Activated CD4-positive, alpha-beta T cell treated with anti-CD3 and anti-CD28 coated beads for 1 hour (primary cell): ENCODE measurements around the gene PRSS3.
"Not testable (repeated sequence)": the region's sequence is repeated elsewhere in the genome, so short reads cannot be mapped to it uniquely, and the experiment has no call there.

Experiments used
- DNase-seq: peaks from one replicate; pipeline ENCODE4 v3.0.0-alpha.2; 2020

PRSS3 gene

GRCh38 chr9:33787839-33788238, 7.5 kb upstream of the PRSS3 start:
- DNase-seq: no peak

- not testable (repeated sequence) for DNase-seq
Observed at GRCh38 chr9:33789429-33789828, 5.9 kb upstream of the PRSS3 start.

- DNase-seq: no peak
Observed at GRCh38 chr9:33791117-33791516, 4.2 kb upstream of the PRSS3 start.

GRCh38 chr9:33793496-33793895, 1.9 kb upstream of the PRSS3 start:
- not testable (repeated sequence) for DNase-seq

- no peak for DNase-seq
Observed at GRCh38 chr9:33794560-33794959, 801 bp upstream of the PRSS3 start.

GRCh38 chr9:33795819-33796218, 458 bp downstream of the PRSS3 start:
- no peak for DNase-seq

- not testable (repeated sequence) for DNase-seq
Observed at GRCh38 chr9:33796679-33797078, 1.3 kb downstream of the PRSS3 start.

- no peak for DNase-seq
Observed at GRCh38 chr9:33797837-33798236, 2.5 kb downstream of the PRSS3 start.

- no peak for DNase-seq
Observed at GRCh38 chr9:33798545-33798944, 3.2 kb downstream of the PRSS3 start.

- DNase-seq: no peak
Observed at GRCh38 chr9:33799928-33800704, 4.8 kb downstream of the PRSS3 start.

GRCh38 chr9:33800886-33801285, 5.5 kb downstream of the PRSS3 start:
- DNase-seq: no peak

- not testable (repeated sequence) for DNase-seq
Observed at GRCh38 chr9:33801943-33802500, 6.7 kb downstream of the PRSS3 start.

GRCh38 chr9:33804196-33804595, 8.8 kb downstream of the PRSS3 start:
- not testable (repeated sequence) for DNase-seq

GRCh38 chr9:33807156-33807555, 11.8 kb downstream of the PRSS3 start:
- DNase-seq: not testable (repeated sequence)

GRCh38 chr9:33808979-33809322, 13.6 kb downstream of the PRSS3 start:
- not testable (repeated sequence) for DNase-seq

GRCh38 chr9:33809506-33809905, 14.1 kb downstream of the PRSS3 start:
- no peak for DNase-seq

- DNase-seq: no peak
Observed at GRCh38 chr9:33813712-33814641, 18.6 kb downstream of the PRSS3 start.

GRCh38 chr9:33815781-33816180, 20.4 kb downstream of the PRSS3 start:
- no peak for DNase-seq

- DNase-seq: peak; percentile 86
Observed at GRCh38 chr9:33816327-33817252, 21.2 kb downstream of the PRSS3 start, which contains the start of gene UBE2R2. Gene UBE2R2, plus strand, starts transcription at chr9:33817160. Its CDS starts 598 bp downstream, at chr9:33817758.

GRCh38 chr9:33817327-33818166, 22.2 kb downstream of the PRSS3 start:
- peak; percentile 36 for DNase-seq

- DNase-seq: no peak
Observed at GRCh38 chr9:33818167-33818846, 22.9 kb downstream of the PRSS3 start.
